ES-I3 (cell line): ENCODE results near the gene TGFB3.
"Not testable (repeated sequence)": the region's sequence is repeated elsewhere in the genome, so short reads cannot be mapped to it uniquely, and the experiment has no call there.

Experiments
- H3K36me3 ChIP-seq: 2 replicates; pipeline ENCODE4 v1.6.1; 2013; ENCODE audit warnings: mild to moderate bottlenecking, low read length, control low read depth, moderate library complexity; ENCODE audit not compliant: insufficient read depth
- H3K4me1 ChIP-seq: 2 replicates; pipeline ENCODE4 v1.6.1; 2013; ENCODE audit warnings: mild to moderate bottlenecking, control low read depth, low read length; ENCODE audit not compliant: insufficient read depth
- H3K9ac ChIP-seq: 2 replicates; pipeline ENCODE4 v1.6.1; 2013; ENCODE audit warnings: low read depth, mild to moderate bottlenecking, low read length, moderate library complexity
- H3K9me3 ChIP-seq: 2 replicates; pipeline ENCODE4 v1.6.1; 2013; ENCODE audit warnings: mild to moderate bottlenecking, low read length, moderate library complexity; ENCODE audit not compliant: control insufficient read depth, insufficient read depth

The TGFB3 gene

DNA sequence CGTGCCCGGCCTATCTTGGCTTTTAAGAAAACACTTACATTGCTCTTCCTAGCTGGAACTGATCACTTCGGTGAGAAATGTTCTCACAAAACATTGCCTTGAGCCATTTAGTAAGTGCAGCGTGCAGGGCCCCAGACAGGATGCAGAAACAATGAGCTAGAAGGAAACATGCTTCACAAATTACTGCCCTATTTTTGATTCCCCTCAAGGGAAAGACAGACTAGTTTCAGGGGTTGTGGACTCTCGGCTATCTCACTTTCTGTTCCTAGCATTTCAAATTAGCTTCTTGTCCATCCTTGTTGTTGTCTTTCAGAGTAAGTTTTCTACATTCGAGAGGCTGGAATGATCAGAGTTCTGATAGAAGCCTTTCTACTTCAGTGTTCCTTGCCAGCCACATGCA lies 21.6 kb downstream of the TGFB3 start:
- Histone ChIP-seq H3K9ac (no peak overlapping the region), H3K9me3 (no peaks in the 10 kb centered on the region), H3K4me1 (no peaks in the 10 kb centered on the region), H3K36me3 (no peaks in the 10 kb centered on the region)

DNA sequence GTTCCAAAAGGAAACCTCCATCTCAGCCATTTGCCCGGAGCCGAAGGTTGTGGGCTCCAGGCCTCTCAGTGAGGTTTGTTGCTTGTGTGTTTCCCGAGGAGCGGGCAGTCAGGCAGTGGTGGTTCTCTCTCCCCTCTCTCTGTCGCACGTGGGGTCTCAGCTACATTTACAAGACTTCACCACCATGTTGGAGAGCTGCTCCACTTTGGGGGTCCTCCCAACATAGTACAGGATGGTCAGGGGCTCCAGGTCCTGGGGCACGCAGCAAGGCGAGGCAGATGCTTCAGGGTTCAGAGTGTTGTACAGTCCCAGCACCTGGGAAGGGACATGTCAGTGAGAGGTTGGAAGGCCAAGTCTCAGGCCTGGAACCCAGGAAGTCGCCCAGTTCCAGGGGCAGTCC lies 22.8 kb downstream of the TGFB3 start:
- Histone ChIP-seq H3K9ac (no peak overlapping the region), H3K9me3 (no peaks in the 10 kb centered on the region), H3K36me3 (no peaks in the 10 kb centered on the region), H3K4me1 (no peaks in the 10 kb centered on the region)

GRCh38 chr14:75952489-75952888 lies 29.3 kb downstream of the TGFB3 start:
- Histone ChIP-seq H3K36me3 (no peaks in the 10 kb centered on the region), H3K9ac (no peak overlapping the region), H3K9me3 (no peaks in the 10 kb centered on the region), H3K4me1 (no peaks in the 10 kb centered on the region)

GRCh38 chr14:75946785-75947184 lies 35.0 kb downstream of the TGFB3 start:
- Histone ChIP-seq H3K4me1 (no peaks in the 10 kb centered on the region), H3K9ac (no peak overlapping the region), H3K9me3 (no peaks in the 10 kb centered on the region), H3K36me3 (no peaks in the 10 kb centered on the region)

- Histone ChIP-seq H3K9me3 (no peaks in the 10 kb centered on the region), H3K4me1 (no peaks in the 10 kb centered on the region), H3K36me3 (no peaks in the 10 kb centered on the region), H3K9ac (no peak overlapping the region)
These were observed 37.1 kb downstream of the TGFB3 start for GRCh38 chr14:75944607-75945241.

DNA sequence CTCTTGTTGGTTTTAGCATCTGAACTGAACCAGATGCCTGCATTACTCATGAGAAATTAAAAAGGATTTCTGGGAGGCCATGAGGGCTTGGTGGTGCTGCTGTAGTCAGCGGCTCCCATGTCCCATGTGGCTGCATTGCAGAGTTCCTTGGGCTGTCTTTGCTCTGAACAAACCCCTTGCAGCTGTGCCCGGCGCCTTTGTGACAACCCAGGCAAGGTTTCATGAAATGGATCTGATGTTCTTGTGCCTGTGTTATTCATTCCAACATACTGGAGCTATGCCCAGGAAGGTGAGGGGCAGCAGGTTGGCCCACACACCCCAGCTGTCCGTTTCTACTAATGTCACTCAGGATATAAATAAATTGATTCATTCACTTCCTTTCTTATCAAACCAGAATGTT lies 40.8 kb downstream of the TGFB3 start:
- Histone ChIP-seq H3K9ac (no peak overlapping the region), H3K9me3 (no peaks in the 10 kb centered on the region), H3K4me1 (no peaks in the 10 kb centered on the region), H3K36me3 (no peaks in the 10 kb centered on the region)

GRCh38 chr14:75939200-75939599 lies 42.6 kb downstream of the TGFB3 start:
- Histone ChIP-seq H3K4me1 (no peaks in the 10 kb centered on the region), H3K36me3 (no peaks in the 10 kb centered on the region), H3K9ac (no peak overlapping the region), H3K9me3 (no peaks in the 10 kb centered on the region)

DNA sequence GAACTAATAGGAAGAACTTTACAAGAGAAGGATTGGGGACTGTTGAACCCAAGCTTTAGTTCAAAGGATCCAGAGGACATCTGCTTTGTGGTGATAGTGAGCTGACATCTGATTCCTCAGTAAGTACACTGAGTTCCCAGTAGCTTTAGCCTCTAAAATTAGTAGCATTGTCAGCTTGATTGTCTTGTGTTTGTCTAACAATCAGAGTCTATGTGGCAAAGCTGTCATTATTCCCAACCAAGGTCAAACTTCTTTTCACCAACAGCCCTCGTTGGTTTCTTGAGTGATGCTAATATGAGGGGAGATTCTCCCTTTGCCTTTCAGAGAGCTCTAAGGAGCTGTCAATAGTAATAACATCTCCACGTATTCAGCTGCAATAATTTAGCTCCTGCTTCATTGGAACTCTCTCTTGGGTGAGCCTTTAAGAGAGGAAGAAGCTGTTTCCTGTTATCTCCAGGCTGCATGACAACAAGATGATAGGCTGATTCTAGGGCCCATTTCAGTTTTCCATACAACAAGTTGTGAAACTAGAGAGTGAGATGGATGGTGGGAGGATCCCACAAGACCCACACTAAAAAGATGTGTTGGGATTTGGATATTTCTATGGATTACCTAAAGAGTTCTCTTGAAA lies 46.7 kb downstream of the TGFB3 start:
- H3K9ac ChIP-seq, result no peak overlapping the region
- H3K36me3 ChIP-seq, result no peaks in the 10 kb centered on the region
- H3K9me3 ChIP-seq, result no peaks in the 10 kb centered on the region
- H3K4me1 ChIP-seq, result no peaks in the 10 kb centered on the region

DNA sequence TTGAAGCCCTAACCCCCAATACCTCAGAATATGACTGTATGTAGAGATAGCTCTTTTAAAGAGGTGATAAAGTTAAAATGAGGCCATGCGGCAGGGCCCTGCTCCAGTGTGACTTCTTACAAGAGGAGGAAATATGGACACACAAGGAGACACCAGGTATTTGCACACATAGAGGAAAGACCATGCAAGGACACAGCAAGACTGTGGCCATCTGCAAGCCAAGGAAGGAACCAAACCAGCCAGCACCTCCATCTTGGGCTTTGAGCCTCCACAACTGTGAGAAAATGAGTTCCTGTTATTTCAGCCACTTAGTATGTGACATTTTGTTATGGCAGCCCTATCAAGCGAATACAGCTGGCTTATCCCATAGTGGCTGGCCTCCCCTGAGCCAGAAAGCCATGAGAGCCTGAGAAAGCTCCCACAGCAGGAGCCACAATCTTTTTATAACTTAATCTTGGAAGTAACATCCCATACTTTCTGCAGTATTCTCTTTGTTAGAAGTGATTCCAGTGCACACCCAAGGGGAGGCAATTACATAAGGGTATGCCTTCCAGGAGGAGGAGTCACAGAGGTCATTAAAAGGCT lies 48.0 kb downstream of the TGFB3 start:
- Histone ChIP-seq H3K9ac (no peak overlapping the region), H3K36me3 (no peaks in the 10 kb centered on the region), H3K9me3 (no peaks in the 10 kb centered on the region), H3K4me1 (no peaks in the 10 kb centered on the region)

DNA sequence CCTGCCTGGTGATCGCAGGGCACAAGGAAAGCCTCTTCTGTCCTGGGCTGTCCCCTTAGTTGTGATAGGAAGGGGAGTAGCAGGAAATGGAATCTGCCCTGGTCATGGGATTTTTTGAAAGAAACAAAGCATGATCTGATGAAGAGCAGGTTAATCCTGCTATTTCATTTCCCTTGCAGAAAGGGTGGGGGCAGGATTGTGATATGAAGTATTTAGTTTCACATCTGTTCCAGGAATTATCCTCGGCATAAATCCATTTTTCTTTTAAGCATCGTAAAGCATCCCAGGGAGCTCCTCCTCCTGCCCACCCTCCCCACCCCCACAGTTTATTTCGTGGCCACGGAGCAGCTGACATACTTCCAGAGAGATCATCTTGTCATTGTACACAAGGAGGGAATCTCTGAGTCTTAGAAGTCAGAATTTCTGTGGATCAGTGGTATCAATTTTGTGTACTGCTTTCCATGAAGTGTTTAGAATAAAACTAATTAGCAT lies 53.1 kb downstream of the TGFB3 start:
- peaks cover 3% of the 10 kb centered on the region; the same call in 1 of the 2 replicates for H3K4me1 ChIP-seq
- H3K9me3 ChIP-seq, result no peaks in the 10 kb centered on the region
- no peak overlapping the region for H3K9ac ChIP-seq
- H3K36me3 ChIP-seq, result no peaks in the 10 kb centered on the region

DNA sequence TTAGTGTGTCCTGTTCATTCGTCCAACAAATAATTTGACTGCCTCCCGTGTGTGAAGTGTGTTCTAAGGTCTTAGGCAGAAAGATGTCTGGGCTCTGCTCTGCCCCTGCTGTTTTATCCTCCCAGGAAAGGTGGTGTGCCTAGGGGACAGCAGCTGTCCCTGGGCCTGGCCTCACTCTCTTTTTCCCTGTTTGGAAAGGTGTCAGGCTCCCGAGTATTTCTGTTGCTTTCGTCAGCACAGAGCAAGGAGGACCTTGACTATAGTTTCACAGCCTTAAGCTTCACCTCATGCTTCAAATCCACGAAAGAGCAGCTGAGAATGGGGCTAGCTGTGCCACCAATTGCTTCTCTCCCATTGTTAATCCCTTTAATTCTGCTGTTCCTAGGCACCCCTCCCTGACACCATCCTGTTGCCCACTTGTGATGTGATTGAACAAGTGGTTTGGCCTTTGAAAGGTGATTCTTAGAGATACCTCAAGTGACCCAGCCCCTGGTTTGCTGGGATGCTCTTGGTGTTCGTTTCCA lies 54.2 kb downstream of the TGFB3 start:
- Histone ChIP-seq H3K4me1 (peaks cover 3% of the 10 kb centered on the region; the same call in 1 of the 2 replicates), H3K36me3 (no peaks in the 10 kb centered on the region), H3K9ac (no peak overlapping the region), H3K9me3 (no peaks in the 10 kb centered on the region)

DNA sequence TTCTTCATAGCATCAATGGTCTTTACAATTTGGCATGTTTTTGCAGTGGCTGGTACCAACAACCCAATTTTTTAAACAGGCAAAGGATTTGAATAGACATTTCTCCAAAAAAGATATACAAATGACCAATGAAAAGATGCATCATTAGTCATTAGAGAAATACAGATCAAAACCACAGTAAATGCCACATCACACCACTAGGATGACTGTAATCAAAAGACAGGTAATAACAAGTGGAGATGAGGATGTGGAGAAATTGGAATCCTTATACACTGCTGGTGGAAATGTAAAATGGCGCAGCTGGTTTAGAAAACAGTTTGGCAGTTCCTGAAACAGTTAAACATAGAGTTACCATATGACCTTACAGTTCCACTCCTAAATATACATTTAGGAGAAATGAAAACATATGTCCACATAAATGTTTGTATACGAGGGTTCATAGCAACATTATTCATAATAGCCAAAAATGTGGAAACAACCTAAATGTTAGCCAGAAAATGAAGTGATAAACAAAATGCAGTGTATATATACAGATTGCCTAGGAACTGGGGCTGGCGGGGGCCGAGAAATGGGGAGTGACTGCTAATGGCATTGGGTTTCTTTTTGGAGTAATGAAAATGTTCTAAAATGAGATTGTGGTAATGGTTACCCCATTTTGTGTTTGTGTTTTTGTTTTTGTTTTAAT lies 55.2 kb downstream of the TGFB3 start:
- Histone ChIP-seq H3K36me3 (no peaks in the 10 kb centered on the region), H3K9me3 (no peaks in the 10 kb centered on the region), H3K4me1 (peaks cover 3% of the 10 kb centered on the region; the same call in 1 of the 2 replicates), H3K9ac (no peak overlapping the region)

GRCh38 chr14:75925141-75925840 lies 56.5 kb downstream of the TGFB3 start:
- not testable (repeated sequence) for H3K4me1 ChIP-seq, H3K36me3 ChIP-seq, H3K9ac ChIP-seq, H3K9me3 ChIP-seq

DNA sequence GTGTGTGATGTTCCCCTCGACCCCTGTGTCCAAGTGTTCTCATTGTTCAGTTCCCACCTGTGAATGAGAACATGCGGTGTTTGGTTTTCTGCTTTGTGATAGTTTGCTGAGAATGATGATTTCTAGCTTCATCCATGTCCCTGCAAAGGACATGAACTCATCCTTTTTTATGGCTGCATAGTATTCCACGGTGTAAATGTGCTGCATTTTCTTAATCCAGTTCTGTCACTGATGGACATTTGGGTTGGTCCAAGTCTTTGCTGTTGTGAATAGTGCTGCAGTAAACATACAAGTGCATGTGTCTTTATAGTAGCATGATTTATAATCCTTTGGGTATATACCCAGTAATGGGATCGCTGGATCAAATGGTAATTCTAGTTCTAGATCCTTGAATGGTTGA lies 61.4 kb downstream of the TGFB3 start:
- not testable (repeated sequence) for H3K36me3 ChIP-seq, H3K9ac ChIP-seq, H3K9me3 ChIP-seq
- H3K4me1 ChIP-seq, result peaks cover 11% of the 10 kb centered on the region; the same call in 1 of the 2 replicates
